GM18873 (cell line): ENCODE data around the gene RANBP17.
"Not testable (repeated sequence)": the region's sequence is repeated elsewhere in the genome, so short reads cannot be mapped to it uniquely, and the experiment has no call there.

Experiments
- ATAC-seq: cut with Tn5 transposase; IDR thresholded peaks from one replicate; pipeline ENCODE4 v1.9.1; 2021; ENCODE audit warnings: mild to moderate bottlenecking, moderate library complexity, moderate number of reproducible peaks; ENCODE audit not compliant: unreplicated experiment, low FRiP score

The RANBP17 gene

GRCh38 chr5:170861917-170862766 is at the start of gene RANBP17:
RANBP17 (plus strand) TSS chr5:170862018.
- no peak for ATAC-seq

- ATAC-seq, result no peak
Observed at GRCh38 chr5:170813231-170813630, 48.6 kb upstream of the RANBP17 start.

GRCh38 chr5:170817195-170817594 is 44.6 kb upstream of the RANBP17 start:
- no peak for ATAC-seq

GRCh38 chr5:170818232-170818631 is 43.6 kb upstream of the RANBP17 start:
- no peak for ATAC-seq

- ATAC-seq, result no peak
Observed at GRCh38 chr5:170819824-170820223, 42.0 kb upstream of the RANBP17 start.

GRCh38 chr5:170821257-170821800 is 40.5 kb upstream of the RANBP17 start:
- no peak for ATAC-seq

- no peak for ATAC-seq
Observed at GRCh38 chr5:170826117-170826516, 35.7 kb upstream of the RANBP17 start.

GRCh38 chr5:170832241-170832640 is 29.6 kb upstream of the RANBP17 start:
- no peak for ATAC-seq

GRCh38 chr5:170833981-170834380 is 27.8 kb upstream of the RANBP17 start:
- ATAC-seq, result not testable (repeated sequence)

GRCh38 chr5:170836226-170836625 is 25.6 kb upstream of the RANBP17 start:
- ATAC-seq, result no peak

GRCh38 chr5:170843870-170844269 is 17.9 kb upstream of the RANBP17 start:
- ATAC-seq, result no peak

- no peak for ATAC-seq
Observed at GRCh38 chr5:170844651-170845050, 17.2 kb upstream of the RANBP17 start.

- no peak for ATAC-seq
Observed at GRCh38 chr5:170846416-170846815, 15.4 kb upstream of the RANBP17 start.

- ATAC-seq, result no peak
Observed at GRCh38 chr5:170846846-170847245, 15.0 kb upstream of the RANBP17 start.

GRCh38 chr5:170848033-170848432 is 13.8 kb upstream of the RANBP17 start:
- ATAC-seq, result no peak

GRCh38 chr5:170849374-170849773 is 12.4 kb upstream of the RANBP17 start:
- ATAC-seq, result no peak

- ATAC-seq, result no peak
Observed at GRCh38 chr5:170854566-170854965, 7.3 kb upstream of the RANBP17 start.

GRCh38 chr5:170857066-170857465 is 4.8 kb upstream of the RANBP17 start:
- no peak for ATAC-seq

- no peak for ATAC-seq
Observed at GRCh38 chr5:170860415-170860814, 1.4 kb upstream of the RANBP17 start.

- no peak for ATAC-seq
Observed at GRCh38 chr5:170860818-170861666, 776 bp upstream of the RANBP17 start.

GRCh38 chr5:170861667-170861916 is 226 bp upstream of the RANBP17 start:
- ATAC-seq, result no peak
